ENCODE measurements around the gene TYK2.

The TYK2 gene

DNA sequence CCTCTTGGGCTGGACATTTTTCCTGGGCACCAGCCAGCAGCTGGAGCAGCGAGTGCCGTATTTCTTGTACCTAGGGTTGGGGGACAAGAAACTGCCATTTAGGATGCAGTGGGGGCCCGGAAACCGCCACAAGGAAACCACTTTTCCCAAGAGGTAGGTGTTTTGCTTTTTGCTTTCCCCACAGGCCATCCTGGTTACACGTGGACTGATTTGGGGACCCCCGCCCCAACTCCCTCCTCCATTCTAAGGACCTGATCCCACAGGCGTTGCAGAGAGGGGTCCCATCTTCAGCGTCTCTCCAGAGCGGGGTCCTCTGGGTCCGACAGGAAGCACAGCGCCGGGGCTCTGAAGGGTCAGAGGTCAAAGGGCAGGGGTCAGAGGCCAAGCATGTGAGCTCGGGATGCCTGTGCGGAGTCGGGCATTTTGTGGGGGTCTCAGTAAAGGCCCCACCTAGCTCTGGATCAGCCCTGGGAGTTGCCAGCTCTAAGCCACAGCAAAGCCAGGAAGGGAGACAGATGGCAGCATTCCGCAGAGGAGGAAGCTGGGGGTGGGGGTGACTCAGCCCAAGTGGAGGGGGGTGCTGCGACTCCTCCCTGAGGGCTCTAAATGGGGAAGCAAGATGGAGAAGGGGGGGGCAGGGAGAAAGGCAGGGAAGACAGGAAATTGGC, 75.1 kb downstream of the TYK2 start:
- Mint-ChIP-seq H3K27me3 (peaks cover 5% of the 10 kb centered on the region), H3K4me1 (peaks cover 15% of the 10 kb centered on the region), H3K36me3 (ENCODE audit: low read depth) (peaks cover 2% of the 10 kb centered on the region), H3K4me3 (no peak overlapping the region), H3K27ac (no peak overlapping the region), H3K9me3 (no peaks in the 10 kb centered on the region)
- ATAC-seq: no peak
- no peak for DNase-seq
